NB4 (cell line): ENCODE data around the gene EGFLAM.

Source experiments
- DNase-seq: peaks from one replicate; pipeline ENCODE4 v3.0.0; 2010; ENCODE audit warnings: low read depth
- H3K4me3 ChIP-seq: one replicate; pipeline ENCODE4 v1.5.1; 2011; ENCODE audit warnings: mild to moderate bottlenecking, low read depth, low read length, moderate library complexity
- CTCF ChIP-seq: IDR thresholded peaks from one replicate; pipeline ENCODE4 v1.5.1; 2012; ENCODE audit warnings: low read depth, low read length
- MAX ChIP-seq: IDR thresholded peaks from 2 replicates; pipeline ENCODE4 v1.6.1; 2011; ENCODE audit warnings: low read depth, low read length
- MYC ChIP-seq: IDR thresholded peaks from 2 replicates; pipeline ENCODE4 v1.6.1; 2011; ENCODE audit warnings: low read depth, low read length
- POLR2A ChIP-seq: IDR thresholded peaks from 2 replicates; pipeline ENCODE4 v1.6.1; 2011; ENCODE audit warnings: mild to moderate bottlenecking; ENCODE audit not compliant: insufficient read length; ENCODE audit errors: extremely low read depth

The EGFLAM gene

GRCh38 chr5:38463634-38464521 lies 205.5 kb downstream of the EGFLAM start:
- DNase-seq: no peak
- no peak for TF ChIP-seq MAX
- TF ChIP-seq MYC: no peak
- no peak for TF ChIP-seq POLR2A
- TF ChIP-seq CTCF: no peak
- no peak overlapping the region for H3K4me3 ChIP-seq

- H3K4me3 ChIP-seq: no peak overlapping the region
- no peak for TF ChIP-seq CTCF
- no peak for TF ChIP-seq MAX
- no peak for TF ChIP-seq MYC
- no peak for TF ChIP-seq POLR2A
- no peak for DNase-seq
These were observed 206.7 kb downstream of the EGFLAM start for GRCh38 chr5:38465061-38465460.

GRCh38 chr5:38465702-38466423 lies 207.5 kb downstream of the EGFLAM start:
- DNase-seq: no peak
- no peak overlapping the region for H3K4me3 ChIP-seq
- no peak for TF ChIP-seq POLR2A
- no peak for TF ChIP-seq CTCF
- TF ChIP-seq MYC: no peak
- TF ChIP-seq MAX: no peak

- TF ChIP-seq CTCF (no peak), MAX (no peak), POLR2A (no peak), MYC (no peak)
- H3K4me3 ChIP-seq: no peak overlapping the region
- no peak for DNase-seq
These were observed 208.2 kb downstream of the EGFLAM start for GRCh38 chr5:38466424-38467189.

- DNase-seq: no peak
- H3K4me3 ChIP-seq: no peak overlapping the region
- no peak for TF ChIP-seq MAX
- TF ChIP-seq POLR2A: no peak
- no peak for TF ChIP-seq CTCF
- no peak for TF ChIP-seq MYC
These were observed 209.1 kb downstream of the EGFLAM start for GRCh38 chr5:38467353-38468040.
